ENCODE data around the gene HCRT.

The HCRT gene

DNA sequence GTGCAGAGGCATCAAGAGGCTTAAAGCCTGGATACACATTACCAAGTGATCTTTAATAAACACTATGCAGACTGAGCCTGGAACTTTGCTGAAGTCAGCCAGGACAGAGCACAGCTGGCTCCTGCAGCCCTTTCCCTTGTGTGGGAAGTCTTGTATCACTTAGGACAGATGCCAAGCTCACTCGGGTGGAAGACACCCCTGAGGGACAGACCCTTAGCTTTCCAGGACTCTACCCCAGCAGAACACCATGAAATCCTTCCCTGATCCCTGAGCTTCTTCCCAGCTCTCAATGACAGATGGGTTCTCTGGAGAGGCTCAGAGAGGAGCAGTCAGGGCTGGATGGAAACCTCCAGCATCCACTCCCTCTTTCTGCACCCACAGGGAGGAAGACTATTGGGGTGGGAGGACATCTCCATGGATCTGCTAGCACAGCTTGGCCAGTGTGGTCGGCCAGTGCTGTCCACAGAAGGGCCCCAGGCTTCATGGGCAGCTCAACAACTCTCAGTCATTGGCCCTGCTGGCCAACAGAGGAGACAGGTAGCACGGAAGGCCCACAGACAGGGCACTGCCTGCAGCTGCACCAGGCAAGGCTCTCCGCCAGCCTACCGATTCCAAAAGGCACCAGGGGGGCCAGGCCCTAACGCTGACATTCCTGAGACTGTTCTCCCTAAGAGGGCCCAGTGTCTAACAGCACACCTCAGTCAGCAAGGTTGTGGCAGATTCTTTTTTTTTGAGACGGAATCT is 46.3 kb downstream of the HCRT start:
- DNase-seq (ENCODE audit: low read depth), result no peak

DNA sequence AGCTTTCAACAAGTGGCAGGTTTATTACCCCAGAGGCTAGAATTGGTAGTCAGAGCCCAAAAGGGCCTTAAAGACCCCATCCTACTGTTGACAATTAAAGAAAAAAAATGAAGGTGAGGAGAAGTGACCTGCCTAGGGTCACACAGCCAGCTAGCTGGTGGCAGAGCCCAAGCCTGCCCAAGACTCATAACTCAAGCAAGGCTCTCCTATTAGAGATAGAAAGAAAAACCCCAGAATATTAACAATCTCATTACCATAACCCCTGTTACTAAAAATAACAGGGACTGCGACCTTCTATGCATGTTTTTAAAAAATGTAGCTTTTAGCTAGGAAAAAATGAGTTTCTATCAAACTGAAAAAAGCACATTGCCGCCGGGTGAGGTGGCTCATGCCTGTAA is 48.6 kb downstream of the HCRT start:
- no peak for DNase-seq (ENCODE audit: low read depth)

DNA sequence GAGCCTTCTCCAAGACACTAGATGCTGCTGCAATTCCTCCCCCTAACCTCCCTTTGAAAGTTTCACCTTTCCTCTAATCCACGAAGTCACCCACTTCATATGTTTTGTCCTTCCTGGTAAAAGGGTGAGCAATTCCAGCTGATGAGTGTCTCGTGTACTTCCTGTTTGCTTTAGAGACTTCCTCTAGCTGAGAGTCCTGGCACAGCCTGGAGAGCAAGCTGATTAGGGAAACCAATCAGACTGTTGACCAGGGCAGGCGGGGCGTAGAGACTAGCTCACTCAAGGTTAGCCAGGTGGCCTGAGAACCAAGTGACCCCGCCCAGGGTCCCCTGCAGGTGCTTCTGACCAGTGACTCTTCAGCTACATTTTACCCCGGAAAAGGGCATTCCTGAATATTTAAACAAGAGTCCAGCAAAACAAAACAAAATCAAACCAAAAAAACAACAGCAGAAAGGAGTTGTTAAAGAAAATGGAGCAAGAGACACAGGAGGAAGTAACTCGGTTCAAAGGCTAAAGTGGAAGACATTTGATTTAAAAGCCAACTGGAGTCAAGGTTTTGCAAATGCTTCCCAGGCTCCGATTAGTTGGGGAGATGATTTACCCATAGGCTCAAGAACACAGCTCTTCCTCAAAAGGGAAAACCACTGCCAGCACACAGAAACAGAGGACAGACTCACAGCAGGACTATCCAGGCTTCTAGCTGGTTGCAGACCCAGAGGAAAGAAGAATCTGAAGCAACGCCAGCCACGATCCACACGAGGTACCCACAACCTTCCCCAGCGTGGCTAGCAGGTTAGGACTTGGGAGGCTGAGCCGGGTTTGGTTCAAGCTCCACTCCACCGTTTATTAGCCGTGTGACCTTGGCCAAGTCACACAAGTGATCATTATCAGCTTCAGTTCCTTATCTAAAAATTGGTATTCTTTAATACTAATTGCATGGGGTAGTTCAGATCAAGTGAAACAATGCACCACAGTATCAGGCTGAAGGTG is 49.3 kb downstream of the HCRT start:
- no peak for DNase-seq (ENCODE audit: low read depth)

DNA sequence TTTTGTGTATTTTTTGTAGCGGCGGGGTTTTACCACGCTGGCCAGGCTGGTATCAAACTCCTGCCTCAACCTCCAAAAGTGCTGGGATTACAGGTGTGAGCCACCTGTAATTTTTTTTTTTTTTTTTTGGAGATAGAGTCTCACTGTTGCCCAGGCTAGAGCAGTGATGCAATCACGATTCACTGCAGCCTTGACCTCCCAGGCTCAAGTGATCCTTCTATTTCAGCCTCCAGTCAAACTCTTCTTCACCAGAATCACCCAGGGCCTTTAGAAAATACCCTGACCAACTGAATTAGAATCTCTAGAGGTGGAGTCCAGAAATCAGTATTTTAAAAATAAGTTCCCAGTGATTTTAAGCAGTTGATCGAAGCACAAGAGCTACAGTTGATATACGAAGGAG is 50.1 kb downstream of the HCRT start:
- DNase-seq (ENCODE audit: low read depth), result no peak

All from stimulated activated CD4-positive, alpha-beta T cell treated with anti-CD3 and anti-CD28 coated beads, Interleukin-2, amount 100 ng/mL, for 4 hours (primary cell).